Common myeloid progenitor, CD34-positive (primary cell): ENCODE results near the gene ALDH8A1.

ENCODE experiments used
- CTCF ChIA-PET: fragments of 350-600 bp; sonication (Branson Sonifier 250); formaldehyde crosslinking; loops from one replicate; lab custom pipeline; 2021; ENCODE audit warnings: antibody characterized with exemption; lab: Charles Lee
- POLR2A ChIA-PET: fragments of 350-600 bp; sonication (Branson Sonifier 250); formaldehyde crosslinking; loops from one replicate; lab custom pipeline; 2021; ENCODE audit warnings: antibody characterized with exemption; lab: Charles Lee
- DNase-seq, 3 donors: peaks; one replicate each; pipeline versions ENCODE4 v3.0.0 to v3.0.0-alpha.2; 2013
- H3K27ac ChIP-seq, 2 experiments: 1 replicate in 1 of 2; 2 replicates in 1 of 2; pipeline ENCODE4 v1.7.0; 2013; ENCODE audit warnings: inconsistent platforms in 2 of 2, low read length in 2 of 2, mild to moderate bottlenecking in 2 of 2, low read depth in 1 of 2, moderate library complexity in 1 of 2; ENCODE audit not compliant: severe bottlenecking in 2 of 2, insufficient read depth in 1 of 2, poor library complexity in 1 of 2
- H3K27me3 ChIP-seq, 5 experiments: replicated peaks in 2 of 5; 1 replicate in 3 of 5; 2 replicates in 2 of 5; pipeline versions ENCODE4 v1.6.1 to v1.7.0; 2013; ENCODE audit warnings: low read length in 4 of 5, mild to moderate bottlenecking in 2 of 5, moderate library complexity in 2 of 5, inconsistent platforms in 1 of 5; ENCODE audit not compliant: insufficient read depth in 5 of 5, control insufficient read depth in 4 of 5
- H3K36me3 ChIP-seq, 4 experiments: 1 replicate in 2 of 4; 2 replicates in 2 of 4; pipeline versions ENCODE4 v1.6.1 to v1.7.0; 2013; ENCODE audit warnings: low read length in 3 of 4, control low read depth in 1 of 4, mild to moderate bottlenecking in 1 of 4; ENCODE audit not compliant: control insufficient read depth in 4 of 4, insufficient read depth in 4 of 4
- H3K4me1 ChIP-seq, 4 experiments: 1 replicate in 3 of 4; 2 replicates in 1 of 4; pipeline versions ENCODE4 v1.6.1 to v1.7.1; 2013; ENCODE audit warnings: low read length in 3 of 4, mild to moderate bottlenecking in 3 of 4, control low read depth in 1 of 4, inconsistent platforms in 1 of 4, moderate library complexity in 1 of 4; ENCODE audit not compliant: control insufficient read depth in 4 of 4, insufficient read depth in 4 of 4; ENCODE audit errors: control extremely low read depth in 1 of 4
- H3K4me3 ChIP-seq, 7 experiments: 1 replicate in 4 of 7; 2 replicates in 3 of 7; pipeline versions ENCODE4 v1.5.1 to v1.7.0; 2013; ENCODE audit warnings: mild to moderate bottlenecking in 7 of 7, low read length in 6 of 7, moderate library complexity in 6 of 7, inconsistent platforms in 2 of 7, low read depth in 2 of 7, control low read depth in 1 of 7; ENCODE audit not compliant: insufficient read depth in 4 of 7, control insufficient read depth in 1 of 7; ENCODE audit errors: extremely low read depth in 1 of 7
- H3K9me3 ChIP-seq, 5 experiments: 1 replicate in 4 of 5; 2 replicates in 1 of 5; pipeline versions ENCODE4 v1.6.1 to v1.7.1; 2013; ENCODE audit warnings: low read length in 4 of 5, mild to moderate bottlenecking in 2 of 5, inconsistent platforms in 1 of 5, low read depth in 1 of 5, moderate library complexity in 1 of 5; ENCODE audit not compliant: control insufficient read depth in 4 of 5, insufficient read depth in 2 of 5; ENCODE audit errors: control extremely low read depth in 1 of 5
- WGBS: methylation state at CpG from one replicate; pipeline ENCODE4 v1.1.5; 2013; ENCODE audit not compliant: insufficient coverage; 5-methylcytosine and 5-hydroxymethylcytosine counted together

ALDH8A1 gene

GRCh38 chr6:134932098-134932497, 17.8 kb downstream of the ALDH8A1 start:
- Histone ChIP-seq H3K4me1 (no peaks in the 10 kb centered on the region), H3K36me3 (no peaks in the 10 kb centered on the region), H3K27me3 (no peaks in the 10 kb centered on the region), H3K9me3 (no peaks in the 10 kb centered on the region), H3K27ac (no peak overlapping the region), H3K4me3 (no peak overlapping the region)
- no peak for DNase-seq
- WGBS, result 100% methylated on average over 4 of the region's 5 CpGs
- CTCF ChIA-PET, result interaction anchor here (1.1 to 2.5 kb wide), 2 partner anchors 8 to 776 kb away, joined by 3 to 11 read pairs; no protein-coding TSS in a partner anchor
- POLR2A ChIA-PET, result no interaction called here

GRCh38 chr6:134930463-134930862, 19.4 kb downstream of the ALDH8A1 start:
- H3K27ac ChIP-seq, result no peak overlapping the region
- DNase-seq, result no peak
- POLR2A ChIA-PET, result no interaction called here
- 100% methylated on average over 6 of the region's 6 CpGs for WGBS
- no peaks in the 10 kb centered on the region for H3K4me1 ChIP-seq
- H3K27me3 ChIP-seq, result no peaks in the 10 kb centered on the region
- H3K4me3 ChIP-seq, result no peak overlapping the region
- CTCF ChIA-PET, result no interaction called here
- no peaks in the 10 kb centered on the region for H3K36me3 ChIP-seq
- H3K9me3 ChIP-seq, result no peaks in the 10 kb centered on the region

GRCh38 chr6:134928151-134928900, 21.6 kb downstream of the ALDH8A1 start:
- H3K4me3 ChIP-seq, result no peak overlapping the region
- no peak overlapping the region for H3K27ac ChIP-seq
- no peaks in the 10 kb centered on the region for H3K27me3 ChIP-seq
- DNase-seq, result no peak
- WGBS, result 94% methylated on average over 5 of the region's 6 CpGs
- ChIA-PET POLR2A (no interaction called here), CTCF (interaction anchor here (1.6 kb wide), 1 partner anchor 12 kb away, joined by 6 read pairs; no protein-coding TSS in a partner anchor)
- H3K4me1 ChIP-seq, result no peaks in the 10 kb centered on the region
- H3K36me3 ChIP-seq, result no peaks in the 10 kb centered on the region
- no peaks in the 10 kb centered on the region for H3K9me3 ChIP-seq

- CTCF ChIA-PET, result interaction anchor here (1.1 kb wide), 1 partner anchor 14 kb away, joined by 4 read pairs; no protein-coding TSS in a partner anchor
- no peak overlapping the region for H3K27ac ChIP-seq
- WGBS, result 100% methylated on average over 3 of the region's 3 CpGs
Measured at GRCh38 chr6:134925800-134926199, 24.1 kb downstream of the ALDH8A1 start.

GRCh38 chr6:134921721-134922261, 28.1 kb downstream of the ALDH8A1 start:
- Histone ChIP-seq H3K4me3 (no peak overlapping the region), H3K36me3 (no peaks in the 10 kb centered on the region), H3K27ac (no peak overlapping the region), H3K27me3 (no peaks in the 10 kb centered on the region), H3K9me3 (no peaks in the 10 kb centered on the region), H3K4me1 (no peaks in the 10 kb centered on the region)
- CTCF ChIA-PET, result interaction anchor here (1.2 kb wide), 1 partner anchor 19 kb away, joined by 3 read pairs; no protein-coding TSS in a partner anchor
- 97% methylated on average over 6 of the region's 6 CpGs for WGBS
- POLR2A ChIA-PET, result interaction anchor here (0.6 kb wide), 1 partner anchor 158 kb away, joined by 4 read pairs; no protein-coding TSS in a partner anchor
- no peak for DNase-seq

More at GRCh38 chr6:134925800-134926199, 24.1 kb downstream of the ALDH8A1 start:
- POLR2A ChIA-PET, result no interaction called here
- DNase-seq, result no peak
- no peaks in the 10 kb centered on the region for H3K9me3 ChIP-seq
- no peaks in the 10 kb centered on the region for H3K27me3 ChIP-seq
- H3K4me1 ChIP-seq, result no peaks in the 10 kb centered on the region
- no peak overlapping the region for H3K4me3 ChIP-seq
- H3K36me3 ChIP-seq, result no peaks in the 10 kb centered on the region

- DNase-seq, result no peak
- no peaks in the 10 kb centered on the region for H3K9me3 ChIP-seq
- POLR2A ChIA-PET, result interaction anchor here (0.6 kb wide), 1 partner anchor 528 kb away, joined by 3 read pairs; no protein-coding TSS in a partner anchor
- CTCF ChIA-PET, result interaction anchor here (1.2 kb wide), 1 partner anchor 20 kb away, joined by 3 read pairs; no protein-coding TSS in a partner anchor
- no peaks in the 10 kb centered on the region for H3K27me3 ChIP-seq
- H3K27ac ChIP-seq, result no peak overlapping the region
- WGBS, result 91% methylated on average over 5 of the region's 5 CpGs
- no peaks in the 10 kb centered on the region for H3K36me3 ChIP-seq
- no peak overlapping the region for H3K4me3 ChIP-seq
- no peaks in the 10 kb centered on the region for H3K4me1 ChIP-seq
Measured at GRCh38 chr6:134921276-134921675, 28.6 kb downstream of the ALDH8A1 start.

- no CpG with 5 or more reads among the region's 2 CpGs for WGBS
- DNase-seq, result no peak
- Histone ChIP-seq H3K4me3 (no peak overlapping the region), H3K27me3 (no peaks in the 10 kb centered on the region), H3K9me3 (no peaks in the 10 kb centered on the region), H3K27ac (no peak overlapping the region), H3K36me3 (no peaks in the 10 kb centered on the region), H3K4me1 (no peaks in the 10 kb centered on the region)
- ChIA-PET CTCF (interaction anchor here (2.2 kb wide), 1 partner anchor 797 kb away, joined by 6 read pairs; no protein-coding TSS in a partner anchor), POLR2A (interaction anchor here (0.6 kb wide), 1 partner anchor 529 kb away, joined by 3 read pairs; no protein-coding TSS in a partner anchor)
Measured at GRCh38 chr6:134920422-134920821, 29.5 kb downstream of the ALDH8A1 start.
